ENCODE measurements around the gene MYCBP.
A peak's percentile ranks its signal among the peaks of the same experiment; 100 is the strongest.
"Not testable (repeated sequence)": the region's sequence is repeated elsewhere in the genome, so short reads cannot be mapped to it uniquely, and the experiment has no call there.

MYCBP gene

GRCh38 chr1:38865112-38865715 is 7.9 kb downstream of the MYCBP start:
- DNase-seq, result no peak

- DNase-seq, result no peak
These were observed 12.7 kb downstream of the MYCBP start for GRCh38 chr1:38860454-38860795.

GRCh38 chr1:38859561-38860453 is 13.3 kb downstream of the MYCBP start, which contains the start of gene RRAGC:
Gene RRAGC, minus strand, starts transcription at chr1:38859772. Its CDS starts 126 bp downstream, at chr1:38859646.
- DNase-seq, result peak; percentile 98

- peak; percentile 66 to 75 for DNase-seq
These were observed 14.2 kb downstream of the MYCBP start for GRCh38 chr1:38858833-38859560.

- DNase-seq, result peak in 1 of 2 experiments; percentile 27
These were observed 20.4 kb downstream of the MYCBP start for GRCh38 chr1:38852780-38853179.

- DNase-seq, result no peak
These were observed 25.1 kb downstream of the MYCBP start for GRCh38 chr1:38848071-38848470.

- no peak for DNase-seq
These were observed 26.9 kb downstream of the MYCBP start for GRCh38 chr1:38846210-38846609.

- not testable (repeated sequence) for DNase-seq
These were observed 28.1 kb downstream of the MYCBP start for GRCh38 chr1:38845088-38845487.

GRCh38 chr1:38840281-38840680 is 32.9 kb downstream of the MYCBP start:
- no peak for DNase-seq

GRCh38 chr1:38839363-38839762 is 33.8 kb downstream of the MYCBP start:
- DNase-seq, result no peak

GRCh38 chr1:38836316-38836715 is 36.8 kb downstream of the MYCBP start:
- DNase-seq, result not testable (repeated sequence)

GRCh38 chr1:38834937-38835827 is 38.0 kb downstream of the MYCBP start:
- peak in 1 of 2 experiments; percentile 27 for DNase-seq

- DNase-seq, result no peak
These were observed 38.8 kb downstream of the MYCBP start for GRCh38 chr1:38834221-38834782.

GRCh38 chr1:38833146-38833545 is 40.0 kb downstream of the MYCBP start:
- DNase-seq, result no peak

- DNase-seq, result no peak
These were observed 40.8 kb downstream of the MYCBP start for GRCh38 chr1:38832370-38832734.

- DNase-seq, result no peak
These were observed 41.3 kb downstream of the MYCBP start for GRCh38 chr1:38831731-38832369.

- DNase-seq, result no peak
These were observed 43.8 kb downstream of the MYCBP start for GRCh38 chr1:38829368-38829767.

GRCh38 chr1:38827318-38827717 is 45.8 kb downstream of the MYCBP start:
- DNase-seq, result no peak

- DNase-seq, result no peak
These were observed 46.3 kb downstream of the MYCBP start for GRCh38 chr1:38826886-38827285.

GRCh38 chr1:38826262-38826661 is 46.9 kb downstream of the MYCBP start:
- DNase-seq, result no peak

- no peak for DNase-seq
These were observed 52.3 kb downstream of the MYCBP start for GRCh38 chr1:38820860-38821259.

- no peak for DNase-seq
These were observed 53.6 kb downstream of the MYCBP start for GRCh38 chr1:38819516-38819915.
